ENCODE data around the gene DENND4A. TPM values are rescaled to one million over a fixed set of nuclear protein-coding genes. Genes with fewer than 3 reads are reported as not detected.

Gene DENND4A
- total RNA-seq, result 10 to 100 TPM; 25.3 to 59.0 (median 48.2) TPM

GRCh38 chr15:65792138-65792987, at the start of gene DENND4A:
TSS of gene DENND4A (minus strand) at chr15:65792293. CDS start at chr15:65756450, 35,843 bp downstream.
- intact Hi-C loops (cut with DNase I; ENCODE audit: low total_unique reads), result no loop called here
- DNase-seq (ENCODE audit: low spot score in 2 of 2), result peak; percentile 98
- Histone ChIP-seq H3K4me3 (peak within 1 kb of the TSS; percentile 77 to 95 (median 90)), H3K27me3 (no peaks in the 10 kb centered on the region), H3K4me1 (no peaks in the 10 kb centered on the region), H3K36me3 (no peaks in the 10 kb centered on the region), H3K9me3 (no peaks in the 10 kb centered on the region), H3K27ac (peak within 1 kb of the TSS; percentile 96 to 99)
- TF ChIP-seq POLR2AphosphoS5 (IDR thresholded peaks at IDR 0.05) (peak; percentile 88 to 92 (median 89)), CTCF (IDR thresholded peaks at IDR 0.05) (no peak), POLR2A (IDR thresholded peaks at IDR 0.05) (peak; percentile 71)

- Histone ChIP-seq H3K9me3 (no peaks in the 10 kb centered on the region), H3K27ac (peak overlapping the region in 1 of 2 donors; percentile 59), H3K4me3 (peak overlapping the region; percentile 12 to 45 (median 25)), H3K4me1 (no peaks in the 10 kb centered on the region), H3K36me3 (no peaks in the 10 kb centered on the region), H3K27me3 (no peaks in the 10 kb centered on the region)
- TF ChIP-seq CTCF (IDR thresholded peaks at IDR 0.05) (no peak), POLR2A (IDR thresholded peaks at IDR 0.05) (no peak), POLR2AphosphoS5 (IDR thresholded peaks at IDR 0.05) (no peak)
- intact Hi-C loops (cut with DNase I; ENCODE audit: low total_unique reads), result no loop called here
- no peak for DNase-seq (ENCODE audit: low spot score in 2 of 2)
Measured at GRCh38 chr15:65841121-65841930, 49.2 kb upstream of the DENND4A start.

GRCh38 chr15:65839985-65840384, 47.9 kb upstream of the DENND4A start:
- no peak for DNase-seq (ENCODE audit: low spot score in 2 of 2)
- Histone ChIP-seq H3K36me3 (no peaks in the 10 kb centered on the region), H3K27ac (no peak overlapping the region), H3K4me1 (no peaks in the 10 kb centered on the region), H3K9me3 (no peaks in the 10 kb centered on the region), H3K4me3 (no peak overlapping the region), H3K27me3 (no peaks in the 10 kb centered on the region)
- TF ChIP-seq POLR2AphosphoS5 (IDR thresholded peaks at IDR 0.05) (no peak), CTCF (IDR thresholded peaks at IDR 0.05) (no peak), POLR2A (IDR thresholded peaks at IDR 0.05) (no peak)
- intact Hi-C loops (cut with DNase I; ENCODE audit: low total_unique reads), result no loop called here

- Histone ChIP-seq H3K4me1 (no peaks in the 10 kb centered on the region), H3K27me3 (no peaks in the 10 kb centered on the region), H3K27ac (no peak overlapping the region), H3K4me3 (no peak overlapping the region), H3K36me3 (no peaks in the 10 kb centered on the region), H3K9me3 (no peaks in the 10 kb centered on the region)
- TF ChIP-seq POLR2A (IDR thresholded peaks at IDR 0.05), result no peak
- TF ChIP-seq POLR2AphosphoS5 (IDR thresholded peaks at IDR 0.05), result no peak
- TF ChIP-seq CTCF (IDR thresholded peaks at IDR 0.05), result no peak
- DNase-seq (ENCODE audit: low spot score in 2 of 2), result no peak
- intact Hi-C loops (cut with DNase I; ENCODE audit: low total_unique reads), result no loop called here
Measured at GRCh38 chr15:65839354-65839901, 47.3 kb upstream of the DENND4A start.
